ENCODE results near the gene ATF7IP2.
"Not testable (repeated sequence)": the region's sequence is repeated elsewhere in the genome, so short reads cannot be mapped to it uniquely, and the experiment has no call there.

ATF7IP2 gene

DNA sequence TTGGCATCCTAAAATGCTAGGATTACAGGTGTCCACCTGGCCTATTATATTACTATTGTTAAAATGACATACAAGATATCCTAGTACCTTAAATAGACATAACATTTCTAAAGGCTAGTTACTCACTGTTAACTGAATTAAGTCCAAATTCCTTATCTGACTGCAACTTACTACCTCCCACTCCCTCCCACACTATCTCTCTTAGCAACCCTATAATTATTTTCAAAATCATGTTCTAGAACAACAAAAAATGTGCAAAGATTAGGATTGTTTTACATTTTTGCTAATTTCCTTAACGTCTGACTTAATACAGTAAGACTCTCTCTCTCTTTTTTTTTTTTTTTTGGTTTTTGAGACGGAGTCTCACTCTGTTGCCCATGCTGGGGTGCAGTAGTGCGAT, 2.2 kb upstream of the ATF7IP2 start:
- no peak for DNase-seq

DNA sequence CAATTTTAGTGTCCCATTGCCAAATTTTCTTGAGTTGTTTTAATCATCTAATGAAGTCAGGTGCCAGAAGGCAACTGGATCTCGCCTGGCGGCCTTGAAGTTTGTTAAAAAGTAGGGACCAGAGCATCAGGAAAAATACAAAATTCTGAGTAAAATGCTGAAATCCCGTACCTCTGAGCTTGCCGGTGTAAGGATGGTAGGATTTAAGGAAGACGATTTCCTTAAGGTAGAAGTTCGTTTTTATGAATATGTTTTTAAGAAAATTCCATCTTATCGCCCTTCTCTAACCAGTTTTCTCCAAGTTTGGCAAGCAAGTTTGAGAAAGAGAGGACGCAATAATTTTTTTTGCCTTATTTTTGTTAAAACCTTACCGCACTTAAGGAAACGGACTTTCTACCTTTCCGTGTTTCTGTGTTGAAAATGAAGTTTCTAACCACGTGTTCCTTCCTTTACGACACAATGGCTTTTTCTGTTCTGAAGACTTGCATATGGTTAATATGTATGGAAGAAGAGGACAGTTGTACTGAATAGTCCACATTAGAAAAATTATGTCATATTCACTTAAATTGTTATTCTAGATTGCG, 748 bp downstream of the ATF7IP2 start:
- DNase-seq, result no peak

DNA sequence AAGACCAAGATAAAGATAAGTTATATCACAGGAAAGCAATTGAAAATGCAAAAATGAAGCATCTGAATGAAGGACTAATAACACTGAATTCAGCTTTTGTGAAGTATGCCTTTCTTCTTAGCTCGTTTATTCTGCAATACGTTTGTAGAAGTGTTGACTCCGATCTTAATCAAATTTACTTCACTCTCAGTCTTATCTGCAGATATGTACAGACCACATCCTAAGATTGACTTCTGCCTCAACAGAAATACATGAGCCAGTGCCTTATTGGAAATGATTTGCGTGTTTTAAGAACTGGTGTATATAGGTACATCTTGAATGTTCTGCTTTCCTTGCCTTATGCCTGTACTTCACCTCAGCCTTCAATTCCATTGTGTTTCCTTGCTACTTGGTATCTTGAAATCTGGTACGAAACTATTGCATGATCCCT, 1.3 kb downstream of the ATF7IP2 start:
- DNase-seq, result no peak

DNA sequence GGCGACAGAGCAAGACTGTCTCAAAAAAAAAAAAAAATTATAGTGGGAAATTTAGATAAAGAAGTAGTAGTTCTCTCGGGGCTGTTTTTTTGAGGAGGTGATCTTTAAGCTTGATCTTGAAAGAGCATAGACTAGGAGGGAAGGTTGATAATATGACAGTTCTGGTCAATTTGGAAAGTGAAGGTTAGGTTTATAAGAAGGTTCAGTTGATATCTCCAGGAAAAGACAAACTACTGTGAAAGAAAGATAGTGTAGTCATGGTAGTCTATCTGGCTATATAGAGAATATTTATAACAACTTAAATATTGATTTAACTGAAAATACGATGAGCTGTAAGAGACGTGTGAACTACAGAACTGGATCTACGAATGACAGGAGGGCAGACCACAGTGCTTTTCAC, 3.1 kb downstream of the ATF7IP2 start:
- no peak for DNase-seq

DNA sequence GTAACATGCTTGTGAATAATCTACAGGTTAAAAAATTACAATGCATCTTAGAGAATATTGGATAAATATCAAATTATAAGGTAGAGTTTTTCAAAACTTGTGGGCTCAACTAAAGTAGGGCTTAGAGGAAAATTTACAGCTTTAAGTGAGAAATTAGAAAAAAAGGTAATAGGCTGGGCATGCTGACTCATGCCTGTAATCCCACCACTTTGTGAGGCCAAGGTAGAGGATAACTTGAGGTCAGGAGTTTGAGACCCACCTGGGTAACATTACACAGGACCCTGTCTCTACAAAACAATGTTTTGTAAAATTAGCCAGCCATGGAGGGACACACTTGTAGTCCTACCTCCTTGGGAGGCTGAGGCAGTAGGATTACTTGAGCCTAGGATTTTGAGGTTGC, 4.5 kb downstream of the ATF7IP2 start:
- no peak for DNase-seq

DNA sequence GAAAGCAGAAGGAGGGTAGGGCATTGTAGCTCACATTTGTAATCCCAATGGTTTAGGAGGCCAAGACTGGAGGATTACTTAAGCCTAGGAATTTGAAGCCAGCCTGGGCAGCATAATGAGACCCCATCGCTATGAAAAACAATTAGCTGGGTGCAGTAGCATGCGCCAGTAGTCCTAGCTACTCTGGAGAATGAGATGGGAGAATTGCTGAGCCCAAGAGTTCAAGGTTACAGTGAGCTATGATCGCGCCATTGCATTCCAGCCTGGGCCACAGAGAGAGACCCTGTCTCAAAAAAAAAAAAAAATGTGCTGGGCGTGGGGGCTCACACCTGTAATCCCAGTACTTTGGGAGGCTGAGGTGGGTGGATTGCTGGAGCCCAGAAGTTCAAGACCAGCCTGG, 5.0 kb downstream of the ATF7IP2 start:
- DNase-seq, result no peak

DNA sequence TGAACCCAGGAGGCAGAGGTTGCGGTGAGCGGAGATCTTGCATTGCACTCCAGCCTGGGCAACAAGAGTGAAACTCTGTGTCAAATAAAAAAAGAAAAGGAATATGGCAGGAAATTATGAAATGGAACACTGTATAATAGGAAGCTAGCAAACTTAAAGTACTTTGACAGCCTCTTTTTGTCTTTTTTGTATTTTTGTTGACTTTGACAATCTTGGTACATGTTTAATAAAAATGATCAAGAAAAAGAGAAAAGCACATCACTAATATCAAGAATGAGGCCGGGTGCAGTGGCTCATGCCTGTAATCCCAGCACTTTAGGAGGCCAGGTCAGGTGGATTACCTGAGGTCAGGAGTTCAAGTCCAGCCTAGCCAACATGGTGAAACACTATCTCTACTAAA, 5.5 kb downstream of the ATF7IP2 start:
- DNase-seq, result no peak

DNA sequence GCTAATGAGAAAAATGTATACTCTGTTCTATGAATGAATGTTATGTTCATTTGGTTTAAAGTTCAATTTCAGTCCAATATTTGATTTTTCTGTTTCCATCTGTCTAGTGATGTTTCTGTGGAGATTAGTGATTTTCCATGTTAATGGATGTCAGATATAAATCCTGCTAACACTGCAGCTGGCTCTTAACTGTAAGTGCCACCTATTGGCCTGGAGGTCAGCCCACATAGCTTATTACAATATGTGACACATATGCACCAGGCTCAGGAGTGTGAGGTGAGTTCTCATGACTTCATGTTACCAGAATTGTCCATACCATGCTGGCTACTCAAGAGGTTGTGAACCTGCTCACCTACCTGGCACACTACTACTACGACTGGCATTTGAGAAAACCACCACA, 17.1 kb downstream of the ATF7IP2 start:
- no peak for DNase-seq

DNA sequence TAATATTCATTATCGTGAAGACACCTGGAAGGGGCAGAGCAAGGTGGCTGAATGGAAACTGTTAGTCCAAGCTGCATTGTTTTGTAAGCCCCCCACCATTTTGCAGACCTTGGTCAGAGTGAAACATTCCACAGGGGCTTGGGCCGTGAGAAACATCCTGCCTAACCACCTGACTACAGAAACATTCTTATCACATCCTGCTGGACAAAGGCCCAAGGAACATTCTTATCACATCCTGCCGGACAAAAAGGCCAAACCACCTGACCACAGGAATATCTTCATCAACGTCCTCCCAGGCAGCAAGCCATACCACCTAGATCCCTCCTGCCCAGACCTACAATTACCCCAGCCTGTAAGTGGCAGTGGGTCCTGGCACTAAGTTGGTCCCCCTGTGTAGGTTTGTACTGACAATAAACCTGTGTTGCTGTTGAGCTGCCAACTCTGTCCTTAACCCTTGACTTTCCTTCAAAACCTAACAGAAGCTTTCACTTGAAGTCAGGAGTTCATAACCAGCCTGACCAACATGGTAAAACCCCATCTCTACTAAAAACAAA, 19.6 kb downstream of the ATF7IP2 start:
- DNase-seq, result no peak

DNA sequence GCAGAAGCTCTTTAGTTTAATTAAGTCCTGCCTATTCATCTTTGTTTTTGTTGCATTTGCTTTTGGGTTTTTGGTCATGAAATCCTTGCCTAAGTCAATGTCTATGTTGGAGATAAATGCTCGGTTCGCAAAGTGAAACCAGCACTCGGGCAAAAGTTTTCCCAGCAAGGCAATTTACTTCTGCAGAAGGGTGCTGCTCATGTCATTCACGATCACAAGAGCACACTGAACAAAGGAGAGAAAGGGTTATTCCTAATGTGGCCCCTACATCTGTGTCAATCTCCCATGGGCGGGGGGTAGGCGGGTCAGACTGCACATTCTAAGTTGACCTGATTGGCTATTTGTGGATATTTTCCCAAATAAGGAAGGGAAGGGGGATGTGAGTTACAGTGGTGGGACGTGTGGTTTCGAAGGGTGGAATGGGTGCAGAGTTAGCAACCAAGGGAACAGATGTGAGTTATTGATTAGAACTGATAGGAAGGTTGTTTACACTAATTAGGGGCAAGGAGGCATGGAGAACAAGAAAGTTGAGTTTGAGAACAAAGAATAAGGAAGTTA, 23.0 kb downstream of the ATF7IP2 start:
- DNase-seq, result no peak

DNA sequence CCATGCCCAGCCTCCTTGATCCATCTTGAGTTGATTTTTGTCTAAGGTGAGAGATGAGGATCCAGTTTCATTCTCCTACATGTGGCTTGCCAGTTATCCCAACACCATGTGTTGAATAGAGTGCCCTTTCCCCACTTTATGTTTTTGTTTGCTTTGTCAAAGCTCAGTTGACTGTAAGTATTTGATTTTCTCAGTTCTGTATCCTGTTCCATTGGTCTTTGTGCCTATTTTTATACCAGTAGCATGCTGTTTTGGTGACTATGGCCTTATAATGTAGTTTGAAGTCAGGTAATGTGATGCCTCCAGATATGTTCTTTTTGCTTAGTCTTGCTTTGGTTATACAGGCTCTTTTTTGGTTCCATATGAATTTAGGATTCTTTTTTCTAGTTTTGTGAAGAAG, 23.9 kb downstream of the ATF7IP2 start:
- DNase-seq, result not testable (repeated sequence)

DNA sequence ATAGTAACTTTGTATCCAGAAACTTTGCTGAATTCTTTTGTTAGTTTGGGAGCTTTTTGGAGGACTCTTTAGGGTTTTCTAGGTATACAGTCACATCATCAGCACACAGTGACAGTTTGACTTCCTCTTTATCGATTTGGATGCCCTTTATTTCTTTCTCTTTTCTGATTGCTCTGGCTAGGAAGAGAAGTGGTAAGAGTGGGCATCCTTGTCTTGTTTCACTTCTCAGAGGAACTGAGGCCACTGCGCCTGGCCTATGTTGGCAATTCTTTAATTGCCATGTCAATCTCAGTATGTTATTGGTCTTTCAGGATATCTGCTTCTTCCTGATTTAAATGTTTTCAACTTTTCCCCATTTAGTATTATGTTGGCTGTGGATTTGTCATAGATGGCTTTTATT, 24.6 kb downstream of the ATF7IP2 start:
- no peak for DNase-seq

DNA sequence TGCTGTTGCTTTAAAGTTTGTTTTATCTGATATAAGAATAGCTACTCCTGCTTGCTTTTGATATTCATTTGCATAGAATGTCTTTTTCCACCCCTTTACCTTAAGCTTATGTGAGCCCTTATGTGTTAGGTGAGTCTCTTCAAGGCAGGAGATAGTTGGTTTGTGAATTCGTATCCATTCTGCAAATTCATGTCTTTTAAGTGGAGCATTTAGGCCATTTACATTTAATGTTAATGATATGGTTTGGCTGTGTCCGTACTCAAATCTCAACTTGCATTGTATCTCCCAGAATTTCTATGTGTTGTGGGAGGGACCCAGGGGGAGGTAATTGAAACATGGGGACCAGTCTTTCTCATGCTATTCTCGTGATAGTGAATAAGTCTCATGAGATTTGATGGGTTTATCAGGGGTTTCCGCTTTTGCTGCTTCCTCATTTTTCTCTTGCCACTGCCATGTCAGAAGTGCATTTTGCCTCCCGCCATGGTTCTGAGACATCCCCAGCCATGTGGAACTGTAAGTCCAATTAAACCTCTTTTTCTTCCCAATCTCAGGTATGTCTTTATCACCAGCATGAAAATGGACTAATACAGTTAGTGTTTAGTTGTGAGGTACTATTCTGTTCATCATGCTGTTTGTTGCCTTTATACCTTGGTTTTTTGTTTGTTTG, 27.2 kb downstream of the ATF7IP2 start:
- no peak for DNase-seq

DNA sequence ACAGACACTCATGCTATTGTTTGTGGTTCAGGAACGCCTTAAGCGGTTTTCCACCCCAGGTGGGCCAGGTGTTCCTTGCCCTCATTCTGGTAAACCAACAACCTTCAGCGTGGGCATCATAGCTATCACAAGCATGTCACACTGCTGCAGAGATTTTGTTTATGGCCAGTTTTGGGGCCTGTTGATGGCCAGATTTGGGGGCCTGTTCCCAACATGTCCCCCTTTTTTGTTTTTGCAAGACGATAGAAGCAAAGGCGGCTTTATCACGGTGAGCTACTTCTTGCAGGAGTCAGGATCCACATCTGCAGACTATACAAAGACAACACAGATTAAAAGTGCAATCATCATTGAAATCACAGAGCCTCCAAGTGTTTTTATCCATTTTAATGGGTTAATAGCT, 32.3 kb downstream of the ATF7IP2 start:
- DNase-seq, result not testable (repeated sequence)

DNA sequence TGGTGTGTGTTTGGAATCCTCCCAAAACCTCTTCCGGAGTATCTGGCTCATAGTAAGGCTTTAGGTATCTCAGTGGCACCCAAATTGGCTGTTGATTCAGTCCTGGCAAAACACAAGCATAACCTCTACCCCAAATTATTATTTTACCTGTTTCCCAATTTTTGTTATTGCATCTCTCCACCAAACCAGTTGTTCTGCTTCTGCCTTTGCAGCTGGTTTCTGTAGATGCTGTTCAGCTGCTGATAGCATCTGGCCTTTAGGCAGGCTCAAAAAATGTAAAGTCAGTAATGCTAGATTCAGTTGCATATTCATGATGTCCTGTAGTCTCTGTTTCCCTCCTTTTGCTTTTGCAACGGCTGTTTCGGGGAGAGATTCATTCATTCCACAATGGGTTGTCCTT, 33.8 kb downstream of the ATF7IP2 start:
- no peak for DNase-seq

DNA sequence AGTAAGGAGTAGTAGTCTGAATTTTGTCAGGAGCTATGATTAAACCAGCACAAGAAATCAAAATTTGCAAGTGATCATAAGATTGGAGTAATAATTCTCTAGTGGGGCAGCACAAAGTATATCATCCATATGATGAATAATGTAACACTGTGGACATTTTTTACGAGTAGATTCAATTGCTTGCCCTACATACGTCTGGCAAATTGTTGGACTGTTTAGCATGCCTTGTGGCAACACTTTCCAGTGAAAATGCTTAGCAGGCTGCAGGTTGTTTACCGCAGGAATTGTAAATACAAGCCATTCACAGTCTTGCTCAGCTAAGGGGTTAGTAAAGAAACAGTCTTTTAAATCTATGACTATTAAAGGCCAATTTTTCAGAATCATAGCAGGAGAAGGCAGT, 35.7 kb downstream of the ATF7IP2 start:
- DNase-seq, result no peak

DNA sequence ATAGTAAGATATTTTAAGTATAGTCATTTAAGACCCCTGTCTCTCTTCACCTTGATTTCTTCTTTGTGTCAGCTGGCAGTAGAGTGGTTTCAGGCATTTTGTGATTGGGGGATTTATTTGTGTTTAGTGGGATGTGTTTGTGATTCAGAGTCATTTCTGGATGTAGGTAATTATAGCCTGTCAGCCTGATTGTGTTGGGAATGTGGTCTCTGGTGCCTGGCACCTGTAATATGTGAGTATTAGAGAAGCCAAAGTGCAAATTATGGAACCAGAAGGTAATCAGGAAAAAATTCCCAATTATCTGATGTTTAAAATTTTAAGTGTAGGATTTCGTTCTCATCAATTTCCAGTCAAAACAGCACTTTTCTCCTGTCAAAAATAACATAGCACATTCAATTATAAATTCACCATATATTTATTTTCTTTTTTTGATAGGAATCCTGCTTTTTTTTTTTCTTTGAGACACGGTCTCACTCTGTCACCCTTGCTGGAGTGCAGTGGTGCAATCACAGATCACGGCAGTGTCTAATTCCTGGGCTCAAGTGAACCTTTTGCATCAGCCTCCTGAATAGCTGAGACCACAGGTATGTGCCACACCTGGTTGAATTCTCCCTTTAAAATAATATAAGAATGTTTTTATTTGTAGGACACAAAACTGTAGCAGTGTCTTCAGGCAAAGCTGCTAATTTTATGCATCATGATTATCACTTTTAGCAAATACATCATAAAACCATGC, 42.7 kb downstream of the ATF7IP2 start:
- DNase-seq, result no peak

DNA sequence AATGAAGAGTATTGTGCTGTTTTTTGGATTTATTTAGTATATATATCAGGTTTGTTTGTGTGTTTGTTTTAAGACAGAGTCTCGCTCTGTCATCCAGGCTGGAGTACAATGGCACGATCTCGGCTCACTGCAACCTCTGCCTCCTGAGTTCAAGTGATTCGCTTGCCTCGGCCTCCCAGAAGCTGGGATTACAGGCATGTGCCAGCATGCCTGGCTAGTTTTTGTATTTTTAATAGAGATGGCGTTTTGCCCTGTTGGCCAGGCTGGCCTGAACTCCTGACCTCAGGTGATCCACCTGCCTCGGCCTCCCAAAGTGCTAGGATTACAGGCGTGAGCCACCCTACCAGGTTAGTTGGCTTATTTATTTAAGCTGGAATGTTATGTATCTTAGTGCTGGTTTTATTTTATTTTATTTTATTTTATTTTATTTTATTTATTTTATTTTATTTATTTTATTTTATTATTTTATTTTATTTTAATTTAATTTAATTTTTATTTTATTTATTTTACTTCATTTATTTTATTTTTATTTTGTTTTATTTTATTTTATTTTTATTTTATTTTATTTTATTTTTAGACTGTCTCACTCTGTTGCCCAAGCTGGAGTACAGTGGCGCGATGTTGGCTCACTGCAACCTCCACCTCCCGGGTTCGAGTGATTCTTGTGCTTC, 43.6 kb downstream of the ATF7IP2 start:
- not testable (repeated sequence) for DNase-seq

DNA sequence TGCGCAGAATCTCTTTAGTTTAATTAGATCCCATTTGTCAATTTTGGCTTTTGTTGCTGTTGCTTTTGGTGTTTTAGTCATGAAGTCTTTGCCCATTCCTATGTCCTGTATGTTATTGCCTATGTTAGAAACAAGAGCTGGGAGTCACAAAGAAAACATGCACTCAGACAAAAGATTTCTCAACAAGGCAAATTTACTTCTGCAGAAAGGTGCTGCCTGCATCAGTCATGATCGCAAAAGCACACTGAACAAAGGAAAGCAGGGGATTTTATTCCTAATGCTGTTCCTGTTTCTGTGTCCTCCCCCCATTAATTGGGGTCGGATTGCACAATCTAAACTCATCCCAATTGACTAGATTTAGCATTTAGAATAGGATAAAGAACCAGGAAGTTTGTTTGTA, 55.9 kb downstream of the ATF7IP2 start:
- DNase-seq, result no peak

DNA sequence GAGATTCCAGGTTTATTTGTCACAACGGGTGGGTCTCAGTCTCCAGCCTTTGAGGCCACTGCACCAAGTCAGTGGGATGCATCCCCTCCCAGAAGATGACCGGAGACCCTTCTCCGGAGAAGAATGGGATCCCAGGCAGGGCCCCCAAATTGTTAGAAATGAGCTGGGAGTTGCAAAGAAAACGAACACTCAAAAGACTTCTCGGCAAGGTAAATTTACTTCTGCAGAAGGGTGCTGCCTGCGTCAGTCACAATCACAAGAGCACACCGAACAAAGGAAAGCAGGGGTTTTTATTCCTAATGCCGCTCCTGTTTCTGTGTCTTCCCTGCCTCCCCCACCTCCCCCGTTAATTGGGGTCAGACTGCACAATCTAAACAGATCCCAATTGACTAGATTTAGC, 61.4 kb downstream of the ATF7IP2 start:
- no peak for DNase-seq

DNA sequence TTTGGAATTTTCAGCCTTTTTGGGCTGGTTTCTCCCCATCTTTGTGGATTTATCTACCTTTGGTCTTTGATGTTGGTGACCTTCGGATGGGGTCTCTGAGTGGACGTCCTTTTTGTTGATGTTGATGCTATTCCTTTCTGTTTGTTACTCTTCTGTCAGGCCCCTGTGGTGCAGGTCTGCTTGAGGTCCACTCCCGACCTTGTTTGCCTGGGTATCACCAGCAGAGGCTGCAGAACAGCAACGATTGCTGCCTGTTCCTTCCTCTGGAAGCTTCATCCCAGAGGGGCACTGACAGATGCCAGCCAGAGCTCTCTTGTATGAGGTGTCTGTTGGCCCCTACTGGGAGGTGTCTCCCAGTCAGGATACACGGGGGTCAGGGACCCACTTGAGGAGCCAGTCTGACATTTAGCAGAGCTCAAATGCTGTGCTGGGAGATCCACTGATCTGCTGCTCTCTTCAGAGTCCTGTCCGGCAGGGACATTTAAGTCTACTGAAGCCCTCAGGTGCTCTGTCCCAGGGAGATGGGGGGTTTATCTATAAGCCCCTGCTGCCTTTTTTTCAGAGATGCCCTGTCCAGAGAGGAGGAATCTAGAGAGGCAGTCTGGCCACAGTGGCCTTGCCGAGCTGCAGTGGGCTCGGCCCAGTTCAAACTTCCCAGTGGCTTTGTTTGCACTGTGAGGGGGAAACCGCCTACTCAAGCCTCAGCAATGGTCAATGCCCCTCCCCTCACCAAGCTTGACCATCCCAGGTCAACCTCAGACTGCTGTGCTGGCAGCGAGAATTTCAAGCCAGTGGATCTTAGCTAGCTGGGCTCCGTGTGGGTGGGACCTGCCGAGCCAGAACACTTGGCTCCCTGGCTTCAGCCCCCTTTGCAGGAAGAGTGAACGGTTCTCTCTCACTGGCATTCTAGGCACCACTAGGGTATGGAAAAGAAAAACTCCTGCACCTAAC, 66.6 kb downstream of the ATF7IP2 start:
- not testable (repeated sequence) for DNase-seq

DNA sequence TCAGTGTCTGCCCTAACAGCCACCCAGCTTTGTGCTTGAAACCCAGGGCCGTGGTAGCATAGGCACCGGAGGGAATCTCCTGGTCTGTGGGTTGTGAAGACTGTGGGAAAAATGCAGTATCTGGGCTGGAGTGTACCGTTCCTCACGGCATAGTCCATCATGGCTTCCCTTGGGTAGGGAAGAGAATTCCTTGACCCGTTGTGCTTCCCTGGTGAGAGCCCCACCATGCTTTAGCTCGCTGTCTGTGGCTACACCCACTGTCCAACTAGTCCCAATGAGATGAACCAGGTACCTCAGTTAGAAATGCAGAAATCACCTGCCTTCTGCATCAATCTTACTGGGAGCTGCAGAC, 67.3 kb downstream of the ATF7IP2 start:
- DNase-seq, result no peak
